ENCODE data around the gene NECAB2.

DNA sequence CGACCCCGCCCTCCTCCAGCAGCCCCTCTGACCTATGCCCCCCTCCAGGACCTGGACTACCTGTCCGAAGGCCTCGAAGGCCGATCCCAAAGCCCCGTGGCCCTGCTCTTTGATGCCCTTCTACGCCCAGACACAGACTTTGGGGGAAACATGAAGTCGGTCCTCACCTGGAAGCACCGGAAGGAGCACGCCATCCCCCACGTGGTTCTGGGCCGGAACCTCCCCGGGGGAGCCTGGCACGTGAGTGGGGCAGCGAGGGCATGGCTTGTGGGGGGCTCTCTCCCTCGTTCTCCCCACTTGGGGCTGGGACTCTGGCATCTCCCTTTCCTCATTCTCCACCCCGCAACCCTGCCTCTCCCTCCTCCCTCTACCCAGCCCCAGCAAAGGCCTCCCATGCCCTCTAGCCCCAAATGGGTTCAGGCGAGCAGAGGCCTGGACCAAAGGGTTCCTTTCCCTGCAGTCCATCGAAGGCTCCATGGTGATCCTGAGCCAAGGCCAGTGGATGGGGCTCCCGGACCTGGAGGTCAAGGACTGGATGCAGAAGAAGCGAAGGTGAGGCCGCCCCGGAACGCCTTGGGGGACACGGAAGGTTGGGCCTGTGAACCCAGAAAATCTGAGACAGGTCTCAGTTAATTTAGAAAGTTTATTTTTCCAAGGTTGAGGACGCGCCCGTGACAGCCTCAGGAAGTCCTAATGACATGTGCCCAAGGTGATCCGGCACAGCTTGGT is 7.4 kb upstream of the NECAB2 start:
- TF ChIP-seq, protein P1, sequence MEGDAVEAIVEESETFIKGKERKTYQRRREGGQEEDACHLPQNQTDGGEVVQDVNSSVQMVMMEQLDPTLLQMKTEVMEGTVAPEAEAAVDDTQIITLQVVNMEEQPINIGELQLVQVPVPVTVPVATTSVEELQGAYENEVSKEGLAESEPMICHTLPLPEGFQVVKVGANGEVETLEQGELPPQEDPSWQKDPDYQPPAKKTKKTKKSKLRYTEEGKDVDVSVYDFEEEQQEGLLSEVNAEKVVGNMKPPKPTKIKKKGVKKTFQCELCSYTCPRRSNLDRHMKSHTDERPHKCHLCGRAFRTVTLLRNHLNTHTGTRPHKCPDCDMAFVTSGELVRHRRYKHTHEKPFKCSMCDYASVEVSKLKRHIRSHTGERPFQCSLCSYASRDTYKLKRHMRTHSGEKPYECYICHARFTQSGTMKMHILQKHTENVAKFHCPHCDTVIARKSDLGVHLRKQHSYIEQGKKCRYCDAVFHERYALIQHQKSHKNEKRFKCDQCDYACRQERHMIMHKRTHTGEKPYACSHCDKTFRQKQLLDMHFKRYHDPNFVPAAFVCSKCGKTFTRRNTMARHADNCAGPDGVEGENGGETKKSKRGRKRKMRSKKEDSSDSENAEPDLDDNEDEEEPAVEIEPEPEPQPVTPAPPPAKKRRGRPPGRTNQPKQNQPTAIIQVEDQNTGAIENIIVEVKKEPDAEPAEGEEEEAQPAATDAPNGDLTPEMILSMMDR (IDR thresholded peaks at IDR 0.05; ENCODE audit: insufficient read depth, low read depth, low read length), result no peak
- no peak for TF ChIP-seq EZH2 (IDR thresholded peaks at IDR 0.05; ENCODE audit: insufficient read depth, low read length)
